GM19438 (cell line): ENCODE results near the gene SCPEP1.
A peak's percentile ranks its signal among the peaks of the same experiment; 100 is the strongest.
"Not testable (repeated sequence)": the region's sequence is repeated elsewhere in the genome, so short reads cannot be mapped to it uniquely, and the experiment has no call there.

ENCODE experiments used
- ATAC-seq: cut with Tn5 transposase; IDR thresholded peaks from one replicate; pipeline ENCODE4 v1.9.1; 2021; ENCODE audit warnings: low read depth; ENCODE audit not compliant: unreplicated experiment

SCPEP1 gene

GRCh38 chr17:56960596-56961538 lies 17.1 kb upstream of the SCPEP1 start, which contains the start of gene COIL:
Gene COIL (minus strand): TSS chr17:56961050. CDS start chr17:56961019, 31 bp downstream.
- peak; percentile 95 for ATAC-seq

- ATAC-seq: not testable (repeated sequence)
These were observed 12.7 kb upstream of the SCPEP1 start for GRCh38 chr17:56965241-56965640.

- not testable (repeated sequence) for ATAC-seq
These were observed 12.2 kb upstream of the SCPEP1 start for GRCh38 chr17:56965681-56966080.

GRCh38 chr17:56966338-56966737 lies 11.6 kb upstream of the SCPEP1 start:
- no peak for ATAC-seq

DNA sequence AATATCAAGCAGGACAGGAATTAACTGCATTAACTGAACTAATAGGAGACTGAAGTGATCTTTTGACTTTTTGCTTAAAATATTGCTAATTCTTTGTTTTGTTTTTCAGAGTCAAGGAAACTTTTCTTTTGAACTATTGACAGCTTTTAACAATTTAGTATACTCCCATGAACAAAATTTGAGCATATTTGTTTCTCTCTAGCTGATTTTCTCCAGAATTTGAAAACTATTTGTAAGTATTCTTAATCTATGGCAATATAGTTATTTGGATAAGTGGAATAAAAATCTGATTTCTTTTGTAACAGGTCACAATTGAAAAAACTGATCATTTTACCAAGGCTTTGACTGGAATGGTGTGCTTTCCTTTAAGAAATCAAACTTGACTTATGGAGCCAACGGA lies 7.0 kb upstream of the SCPEP1 start:
- ATAC-seq: no peak

- ATAC-seq: no peak
These were observed 5.7 kb upstream of the SCPEP1 start for GRCh38 chr17:56972111-56972730.

- ATAC-seq: no peak
These were observed 4.4 kb upstream of the SCPEP1 start for GRCh38 chr17:56973520-56973919.

DNA sequence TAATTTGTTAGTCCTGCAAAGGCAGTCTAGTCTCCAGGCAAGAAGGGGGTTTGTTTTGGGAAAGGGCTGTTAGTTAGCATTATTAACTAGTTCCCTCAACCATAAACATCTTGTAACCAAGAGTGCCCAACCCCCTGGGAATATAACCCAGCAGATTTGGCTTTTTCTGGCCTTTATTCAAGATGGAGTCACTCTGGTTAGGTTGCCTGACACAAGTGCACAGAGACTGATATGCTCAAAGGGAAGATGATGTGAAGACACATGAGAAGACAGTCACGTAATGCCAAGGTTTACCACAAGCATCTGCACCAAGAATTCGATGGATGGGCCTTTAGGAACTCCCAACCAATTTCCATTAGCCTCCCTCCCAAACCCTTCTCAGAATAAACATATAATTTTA lies 3.9 kb upstream of the SCPEP1 start:
- ATAC-seq: no peak

DNA sequence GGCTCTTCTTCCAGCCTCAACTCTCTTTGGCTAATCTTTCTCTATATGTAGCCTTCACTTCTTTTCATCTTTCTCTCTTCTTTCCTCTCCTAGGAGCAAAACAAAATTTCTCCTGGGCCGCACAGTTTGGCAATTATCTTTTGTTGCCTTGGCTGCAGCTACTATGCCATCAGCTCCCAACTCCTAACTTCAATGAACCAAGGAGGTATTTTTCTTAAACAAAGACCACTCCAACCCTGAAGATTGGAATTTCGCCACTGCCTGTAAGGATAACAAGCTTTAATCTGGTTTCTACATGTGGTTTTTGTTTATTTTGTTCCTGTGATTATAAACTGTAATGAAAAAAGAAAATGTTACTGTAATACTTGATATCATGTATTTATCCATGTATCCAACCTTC lies 2.3 kb upstream of the SCPEP1 start:
- ATAC-seq: no peak

- ATAC-seq: no peak
These were observed 856 bp upstream of the SCPEP1 start for GRCh38 chr17:56976941-56977608.

DNA sequence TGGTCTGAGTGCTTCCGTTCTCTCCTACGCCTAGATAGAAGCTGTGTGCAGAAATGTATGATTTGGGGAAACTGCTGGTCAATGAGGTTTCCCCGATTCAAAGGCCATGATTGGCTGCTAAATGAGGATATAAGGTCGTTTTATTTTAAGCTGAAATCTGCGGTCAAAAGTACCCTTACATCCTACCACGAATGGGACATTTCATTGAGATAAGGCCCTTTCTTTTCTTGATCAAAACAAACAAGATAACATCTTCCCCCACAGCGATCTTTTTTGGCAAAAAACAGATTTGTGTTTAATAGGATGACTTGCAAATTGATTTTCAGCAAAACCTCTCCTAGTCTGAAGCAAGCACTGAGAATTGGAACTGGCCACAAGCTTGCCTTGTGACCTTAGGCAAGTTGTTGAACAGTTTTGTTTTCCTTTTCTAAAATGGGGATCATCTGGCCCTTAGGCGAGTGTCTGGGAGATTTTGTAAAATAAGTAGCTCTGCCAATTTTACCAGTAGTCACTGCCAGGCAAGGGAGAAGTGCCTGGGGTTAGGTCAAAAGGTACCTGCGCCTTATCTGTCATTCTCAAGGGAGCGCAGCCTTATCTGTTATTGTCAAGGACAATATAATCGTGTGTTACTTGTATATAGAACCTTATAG lies 635 bp downstream of the SCPEP1 start:
- ATAC-seq: no peak

GRCh38 chr17:56979091-56979480 lies 1.2 kb downstream of the SCPEP1 start:
- ATAC-seq: no peak

DNA sequence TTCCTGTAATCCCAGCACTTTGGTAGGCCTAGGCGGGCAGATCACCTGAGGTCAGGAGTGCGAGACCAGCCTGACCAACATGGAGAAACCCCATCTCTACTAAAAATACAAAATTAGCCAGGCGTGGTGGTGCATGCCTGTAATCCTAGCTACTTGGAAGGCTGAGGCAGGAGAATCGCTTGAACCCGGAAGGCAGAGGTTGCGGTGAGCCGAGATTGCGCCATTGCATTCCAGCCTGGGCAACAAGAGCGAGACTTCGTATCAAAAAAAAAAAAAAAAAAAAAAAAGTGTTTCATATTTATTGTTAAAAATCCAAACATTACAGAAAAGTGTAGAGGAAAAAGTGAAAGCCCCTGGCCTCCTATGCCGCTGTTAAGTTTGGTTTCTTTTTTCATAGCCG lies 2.6 kb downstream of the SCPEP1 start:
- ATAC-seq: not testable (repeated sequence)

- ATAC-seq: no peak
These were observed 4.4 kb downstream of the SCPEP1 start for GRCh38 chr17:56982312-56982711.

DNA sequence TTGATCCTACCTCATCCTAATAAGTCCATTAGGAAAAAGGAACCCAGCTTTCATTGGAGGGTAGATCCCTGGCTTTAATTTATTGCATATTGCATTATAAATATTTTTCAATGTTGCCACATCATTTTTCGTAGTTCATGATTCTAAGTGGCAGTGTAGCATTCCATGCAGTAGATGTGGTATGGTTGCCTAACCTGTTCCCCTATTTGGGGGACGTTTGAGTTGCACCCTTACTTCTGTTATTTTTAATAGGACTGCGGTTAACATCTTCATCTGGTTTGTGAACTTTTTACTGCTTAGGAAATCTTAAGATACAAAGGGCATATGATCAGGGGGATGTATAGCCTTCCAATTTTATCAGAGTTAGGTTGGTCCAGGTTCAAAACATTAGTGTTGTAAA lies 5.4 kb downstream of the SCPEP1 start:
- ATAC-seq: no peak

- no peak for ATAC-seq
These were observed 7.6 kb downstream of the SCPEP1 start for GRCh38 chr17:56985371-56986162.

GRCh38 chr17:56987283-56987834 lies 9.4 kb downstream of the SCPEP1 start:
- ATAC-seq: no peak

- no peak for ATAC-seq
These were observed 11.1 kb downstream of the SCPEP1 start for GRCh38 chr17:56988901-56989572.

GRCh38 chr17:56992364-56992763 lies 14.4 kb downstream of the SCPEP1 start:
- no peak for ATAC-seq
